OCI-LY1 (cell line): ENCODE data around the gene RFESD.

Experiments
- H2AFZ ChIP-seq: fragments of 200-600 bp; sonication (generic), shearing (Covaris generic); 2 replicates; pipeline ENCODE4 v1.6.0; 2014; ENCODE audit warnings: antibody characterized with exemption, mild to moderate bottlenecking, low read length
- H3F3A ChIP-seq: fragments of 200-600 bp; sonication (generic), shearing (Covaris generic); 2 replicates; pipeline ENCODE4 v1.6.0; 2014; ENCODE audit warnings: mild to moderate bottlenecking, antibody characterized with exemption, low read length, moderate library complexity; ENCODE audit not compliant: insufficient read depth
- H3K27ac ChIP-seq: fragments of 200-600 bp; sonication (generic); 2 replicates; pipeline ENCODE4 v1.5.1; 2014; ENCODE audit warnings: low read length, mixed run types, mild to moderate bottlenecking, low read depth; ENCODE audit not compliant: poor library complexity, severe bottlenecking
- H3K27me3 ChIP-seq: fragments of 200-600 bp; sonication (generic); 2 replicates; pipeline ENCODE4 v1.6.0; 2014; ENCODE audit warnings: antibody characterized with exemption, mild to moderate bottlenecking, low read length, moderate library complexity; ENCODE audit not compliant: insufficient read depth
- H3K36me3 ChIP-seq: fragments of 200-600 bp; sonication (generic); 2 replicates; pipeline ENCODE4 v1.6.1; 2014; ENCODE audit warnings: mild to moderate bottlenecking, antibody characterized with exemption, low read length, moderate library complexity, mixed read lengths; ENCODE audit not compliant: insufficient read depth
- H3K4me1 ChIP-seq: fragments of 200-600 bp; sonication (generic); 2 replicates; pipeline ENCODE4 v1.5.1; 2014; ENCODE audit warnings: mild to moderate bottlenecking, low read length, moderate library complexity; ENCODE audit not compliant: insufficient read depth, severe bottlenecking
- H3K4me2 ChIP-seq: fragments of 200-600 bp; sonication (generic), shearing (Covaris generic); 2 replicates; pipeline ENCODE4 v1.6.1; 2014; ENCODE audit warnings: low read length
- H3K4me3 ChIP-seq: fragments of 200-600 bp; sonication (generic); 2 replicates; pipeline ENCODE4 v1.5.1; 2014; ENCODE audit warnings: low read length, low read depth, mild to moderate bottlenecking, mixed read lengths; ENCODE audit not compliant: poor library complexity, severe bottlenecking
- H3K79me2 ChIP-seq: fragments of 200-600 bp; shearing (Covaris generic); 2 replicates; pipeline ENCODE4 v1.6.1; 2016; ENCODE audit warnings: mixed run types, low read length, mixed read lengths; ENCODE audit not compliant: insufficient read depth
- H3K9ac ChIP-seq: fragments of 200-600 bp; sonication (generic), shearing (Covaris generic); 2 replicates; pipeline ENCODE4 v1.6.1; 2014; ENCODE audit warnings: mild to moderate bottlenecking, low read length, mixed read lengths
- H3K9me2 ChIP-seq: fragments of 200-600 bp; sonication (generic), shearing (Covaris generic); 2 replicates; pipeline ENCODE4 v1.6.1; 2014; ENCODE audit warnings: low read depth, mild to moderate bottlenecking, low read length, mixed read lengths
- H3K9me3 ChIP-seq: fragments of 200-600 bp; shearing (Covaris generic); 2 replicates; pipeline ENCODE4 v1.6.1; 2014; ENCODE audit warnings: low read length, mixed read lengths
- H4K20me1 ChIP-seq: fragments of 200-600 bp; sonication (generic), shearing (Covaris generic); 2 replicates; pipeline ENCODE4 v1.6.0; 2016; ENCODE audit warnings: mild to moderate bottlenecking, low read length; ENCODE audit not compliant: insufficient read depth
- EZH2 ChIP-seq: fragments of 200-600 bp; sonication (generic), shearing (Covaris generic); IDR thresholded peaks from 2 replicates; pipeline ENCODE4 v1.8.0; 2017; ENCODE audit warnings: borderline replicate concordance, mixed run types, mild to moderate bottlenecking, antibody characterized with exemption, low read length, moderate library complexity, mixed read lengths
- TF ChIP-seq, protein P1 (sequence below): fragments of 200-600 bp; sonication (generic), shearing (Covaris generic); IDR thresholded peaks from 2 replicates; pipeline ENCODE4 v1.5.1; 2017; ENCODE audit warnings: mild to moderate bottlenecking, antibody characterized with exemption, low read length, moderate library complexity, mixed read lengths

RFESD gene

DNA sequence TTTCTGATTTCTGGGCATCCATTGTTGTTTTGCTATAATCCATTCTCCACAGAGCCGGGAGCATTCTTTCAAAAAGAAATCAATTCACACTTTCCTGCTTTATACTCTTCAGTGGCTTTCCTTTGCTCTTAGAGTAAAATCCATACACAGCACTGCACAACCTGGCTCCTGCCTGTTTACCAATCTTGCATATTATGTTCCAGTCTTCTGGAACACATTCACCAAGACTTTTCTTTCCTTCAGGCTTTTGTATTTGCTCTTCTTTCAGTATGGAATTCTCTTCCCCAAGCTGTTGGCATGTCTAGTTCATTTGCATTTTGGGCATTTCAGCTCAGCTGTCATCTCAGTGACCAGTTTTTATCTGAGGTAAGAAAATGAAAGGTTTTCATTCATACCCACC lies 6.3 kb downstream of the RFESD start:
- H3K36me3 ChIP-seq, result no peaks in the 10 kb centered on the region
- no peaks in the 10 kb centered on the region for H3K9me3 ChIP-seq
- no peak overlapping the region for H3K27ac ChIP-seq
- TF ChIP-seq, protein P1, sequence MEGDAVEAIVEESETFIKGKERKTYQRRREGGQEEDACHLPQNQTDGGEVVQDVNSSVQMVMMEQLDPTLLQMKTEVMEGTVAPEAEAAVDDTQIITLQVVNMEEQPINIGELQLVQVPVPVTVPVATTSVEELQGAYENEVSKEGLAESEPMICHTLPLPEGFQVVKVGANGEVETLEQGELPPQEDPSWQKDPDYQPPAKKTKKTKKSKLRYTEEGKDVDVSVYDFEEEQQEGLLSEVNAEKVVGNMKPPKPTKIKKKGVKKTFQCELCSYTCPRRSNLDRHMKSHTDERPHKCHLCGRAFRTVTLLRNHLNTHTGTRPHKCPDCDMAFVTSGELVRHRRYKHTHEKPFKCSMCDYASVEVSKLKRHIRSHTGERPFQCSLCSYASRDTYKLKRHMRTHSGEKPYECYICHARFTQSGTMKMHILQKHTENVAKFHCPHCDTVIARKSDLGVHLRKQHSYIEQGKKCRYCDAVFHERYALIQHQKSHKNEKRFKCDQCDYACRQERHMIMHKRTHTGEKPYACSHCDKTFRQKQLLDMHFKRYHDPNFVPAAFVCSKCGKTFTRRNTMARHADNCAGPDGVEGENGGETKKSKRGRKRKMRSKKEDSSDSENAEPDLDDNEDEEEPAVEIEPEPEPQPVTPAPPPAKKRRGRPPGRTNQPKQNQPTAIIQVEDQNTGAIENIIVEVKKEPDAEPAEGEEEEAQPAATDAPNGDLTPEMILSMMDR, result no peak
- no peak for TF ChIP-seq EZH2
- no peaks in the 10 kb centered on the region for H3K27me3 ChIP-seq
- peaks cover 7% of the 10 kb centered on the region for H3K4me1 ChIP-seq
- H3K4me2 ChIP-seq, result no peak overlapping the region
- no peak overlapping the region for H3K9ac ChIP-seq
- H3F3A ChIP-seq, result no peaks in the 10 kb centered on the region
- H3K4me3 ChIP-seq, result no peak overlapping the region
- no peaks in the 10 kb centered on the region for H4K20me1 ChIP-seq
- no peak overlapping the region for H2AFZ ChIP-seq
- H3K79me2 ChIP-seq, result no peaks in the 10 kb centered on the region
- no peaks in the 10 kb centered on the region for H3K9me2 ChIP-seq

DNA sequence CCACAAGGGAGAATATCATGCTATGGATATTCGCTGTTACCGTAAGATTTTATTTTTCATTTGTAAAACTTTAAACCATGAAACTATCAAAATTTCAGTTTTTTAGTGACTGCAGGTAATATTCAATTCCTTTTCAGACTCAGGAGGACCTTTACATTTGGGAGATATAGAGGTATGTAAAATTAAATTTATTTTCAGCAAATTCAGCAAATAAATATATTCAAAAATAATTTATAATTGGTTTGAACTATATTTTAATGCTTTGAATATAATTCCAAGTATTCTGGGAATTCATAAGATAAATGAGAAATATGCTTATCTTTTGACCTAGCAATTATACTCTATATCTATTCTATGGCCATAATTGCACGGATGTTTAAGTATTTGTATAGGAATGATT lies 7.6 kb downstream of the RFESD start:
- no peak overlapping the region for H3K9ac ChIP-seq

DNA sequence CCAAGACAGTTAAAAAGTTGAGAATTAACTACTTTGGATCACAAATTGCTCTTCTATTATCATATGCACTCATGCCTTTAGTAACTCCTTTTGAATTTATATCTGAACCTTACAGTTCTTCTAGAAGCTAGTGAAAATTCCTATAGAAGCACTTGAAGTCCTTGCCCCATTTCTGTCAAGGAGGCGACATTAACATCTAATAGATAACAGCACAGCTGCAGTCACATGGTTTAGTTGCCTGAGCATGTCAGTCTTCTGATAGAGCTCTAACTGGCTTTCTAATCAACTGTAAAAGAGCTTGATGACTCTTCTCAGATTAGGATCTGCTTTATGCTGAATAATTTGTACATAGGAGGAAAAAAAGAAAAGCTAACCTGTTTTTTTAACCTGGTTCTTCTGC lies 9.0 kb downstream of the RFESD start:
- H3K4me1 ChIP-seq, result no peaks in the 10 kb centered on the region
- H3K9me2 ChIP-seq, result no peaks in the 10 kb centered on the region
- TF ChIP-seq, protein P1, result no peak
- no peak for TF ChIP-seq EZH2
- no peaks in the 10 kb centered on the region for H3F3A ChIP-seq
- H3K9me3 ChIP-seq, result no peaks in the 10 kb centered on the region
- H4K20me1 ChIP-seq, result no peaks in the 10 kb centered on the region
- no peak overlapping the region for H3K9ac ChIP-seq
- no peak overlapping the region for H3K4me3 ChIP-seq
- no peak overlapping the region for H2AFZ ChIP-seq
- no peak overlapping the region for H3K27ac ChIP-seq
- no peak overlapping the region for H3K4me2 ChIP-seq
- no peaks in the 10 kb centered on the region for H3K79me2 ChIP-seq
- no peaks in the 10 kb centered on the region for H3K36me3 ChIP-seq
- no peaks in the 10 kb centered on the region for H3K27me3 ChIP-seq

More for the DNA sequence above, 7.6 kb downstream of the RFESD start:
- no peak overlapping the region for H3K4me2 ChIP-seq
- H3K4me3 ChIP-seq, result no peak overlapping the region
- H4K20me1 ChIP-seq, result no peaks in the 10 kb centered on the region
- no peaks in the 10 kb centered on the region for H3K9me3 ChIP-seq
- no peaks in the 10 kb centered on the region for H3K27me3 ChIP-seq
- H3K27ac ChIP-seq, result no peak overlapping the region
- no peaks in the 10 kb centered on the region for H3K36me3 ChIP-seq
- H2AFZ ChIP-seq, result no peak overlapping the region
- H3K9me2 ChIP-seq, result no peaks in the 10 kb centered on the region
- no peak for TF ChIP-seq EZH2
- TF ChIP-seq, protein P1, result no peak
- H3F3A ChIP-seq, result no peaks in the 10 kb centered on the region
- no peaks in the 10 kb centered on the region for H3K4me1 ChIP-seq
- H3K79me2 ChIP-seq, result no peaks in the 10 kb centered on the region
